Mesendoderm (in vitro differentiated cells): ENCODE measurements around the gene C7orf33.

Experiments used
- DNase-seq: peaks from one replicate; pipeline ENCODE4 v3.0.0; 2013
- H2AK5ac ChIP-seq: 2 replicates; pipeline ENCODE4 v1.6.1; 2013; ENCODE audit warnings: low read length, inconsistent platforms
- H2BK120ac ChIP-seq: 2 replicates; pipeline ENCODE4 v1.6.1; 2013; ENCODE audit warnings: low read depth, mild to moderate bottlenecking, low read length, moderate library complexity, mixed read lengths
- H2BK15ac ChIP-seq: replicated peaks from 2 replicates; pipeline ENCODE4 v1.6.1; 2013; ENCODE audit warnings: low read depth, mild to moderate bottlenecking, moderate library complexity
- H2BK5ac ChIP-seq: 2 replicates; pipeline ENCODE4 v1.6.1; 2013; ENCODE audit warnings: low read length, inconsistent platforms
- H3K18ac ChIP-seq: 2 replicates; pipeline ENCODE4 v1.6.1; 2013; ENCODE audit warnings: mild to moderate bottlenecking, low read length, mixed read lengths
- H3K23ac ChIP-seq: one replicate; pipeline ENCODE4 v1.6.1; 2013; ENCODE audit warnings: low read length
- H3K27ac ChIP-seq: 2 replicates; pipeline ENCODE4 v1.5.1; 2013; ENCODE audit warnings: low read depth, mild to moderate bottlenecking, inconsistent platforms, low read length, moderate library complexity
- H3K27me3 ChIP-seq: 2 replicates; pipeline ENCODE4 v1.6.1; 2013; ENCODE audit warnings: low read length, control low read depth, mild to moderate bottlenecking, inconsistent platforms; ENCODE audit not compliant: insufficient read depth, poor library complexity
- H3K36me3 ChIP-seq: 2 replicates; pipeline ENCODE4 v1.6.1; 2013; ENCODE audit warnings: low read length, inconsistent platforms; ENCODE audit not compliant: control insufficient read depth, insufficient read depth
- H3K4ac ChIP-seq: one replicate; pipeline ENCODE4 v1.6.1; 2013; ENCODE audit warnings: low read depth, mild to moderate bottlenecking, low read length, moderate library complexity
- H3K4me1 ChIP-seq: 2 replicates; pipeline ENCODE4 v1.6.1; 2013; ENCODE audit warnings: low read depth, low read length, inconsistent platforms; ENCODE audit not compliant: control insufficient read depth
- H3K4me2 ChIP-seq: 2 replicates; pipeline ENCODE4 v1.6.1; 2013; ENCODE audit warnings: low read length
- H3K4me3 ChIP-seq: 2 replicates; pipeline ENCODE4 v1.5.1; 2013; ENCODE audit warnings: mild to moderate bottlenecking, low read length
- H3K56ac ChIP-seq: one replicate; pipeline ENCODE4 v1.6.1; 2013; ENCODE audit warnings: low read length
- H3K79me1 ChIP-seq: 2 replicates; pipeline ENCODE4 v1.6.1; 2013; ENCODE audit warnings: low read length, inconsistent platforms
- H3K79me2 ChIP-seq: 2 replicates; pipeline ENCODE4 v1.6.1; 2013; ENCODE audit warnings: mild to moderate bottlenecking, low read length; ENCODE audit not compliant: control insufficient read depth, insufficient read depth
- H3K9ac ChIP-seq: 2 replicates; pipeline ENCODE4 v1.6.1; 2013; ENCODE audit warnings: low read length, inconsistent platforms
- H4K5ac ChIP-seq: one replicate; pipeline ENCODE4 v1.6.1; 2013; ENCODE audit warnings: low read length
- H4K8ac ChIP-seq: one replicate; pipeline ENCODE4 v1.6.1; 2013; ENCODE audit warnings: low read depth, mild to moderate bottlenecking, control low read depth, low read length, moderate library complexity
- WGBS: extraction: QIAGEN DNeasy Blood & Tissue Kit; methylation state at CpG from one replicate; pipeline ENCODE4 v1.1.7; 2013; ENCODE audit warnings: low lambda C conversion rate, missing lambda C conversion rate; ENCODE audit not compliant: insufficient coverage; ENCODE audit errors: extremely low coverage; 5-methylcytosine and 5-hydroxymethylcytosine counted together

Gene C7orf33

GRCh38 chr7:148615085-148615730 is 24.6 kb downstream of the C7orf33 start:
- H3K23ac ChIP-seq, result no peak overlapping the region
- H3K56ac ChIP-seq, result no peak overlapping the region
- no peaks in the 10 kb centered on the region for H3K36me3 ChIP-seq
- H3K79me2 ChIP-seq, result no peaks in the 10 kb centered on the region
- H2BK5ac ChIP-seq, result no peak overlapping the region
- H3K18ac ChIP-seq, result no peak overlapping the region
- no peak overlapping the region for H4K5ac ChIP-seq
- no peak overlapping the region for H2BK120ac ChIP-seq
- no peak overlapping the region for H3K27ac ChIP-seq
- H3K27me3 ChIP-seq, result no peaks in the 10 kb centered on the region
- H4K8ac ChIP-seq, result no peak overlapping the region
- no peak overlapping the region for H3K4ac ChIP-seq
- no peak overlapping the region for H3K4me3 ChIP-seq
- H2BK15ac ChIP-seq, result no peak overlapping the region
- H3K4me2 ChIP-seq, result no peak overlapping the region
- no peak for DNase-seq
- no peaks in the 10 kb centered on the region for H3K79me1 ChIP-seq
- no CpG with 5 or more reads among the region's 6 CpGs for WGBS
- no peak overlapping the region for H2AK5ac ChIP-seq
- H3K9ac ChIP-seq, result no peak overlapping the region
- no peaks in the 10 kb centered on the region for H3K4me1 ChIP-seq

GRCh38 chr7:148620749-148621359 is 30.3 kb downstream of the C7orf33 start:
- Histone ChIP-seq H3K4me3 (no peak overlapping the region), H3K27me3 (no peaks in the 10 kb centered on the region), H3K4ac (no peak overlapping the region), H3K4me1 (no peaks in the 10 kb centered on the region), H3K36me3 (no peaks in the 10 kb centered on the region), H2BK5ac (no peak overlapping the region), H3K79me1 (no peaks in the 10 kb centered on the region), H4K5ac (no peak overlapping the region), H3K4me2 (no peak overlapping the region), H4K8ac (no peak overlapping the region), H3K27ac (no peak overlapping the region), H3K79me2 (no peaks in the 10 kb centered on the region), H2BK120ac (no peak overlapping the region), H2BK15ac (no peak overlapping the region), H3K23ac (no peak overlapping the region), H3K56ac (no peak overlapping the region), H3K18ac (no peak overlapping the region), H3K9ac (no peak overlapping the region), H2AK5ac (no peak overlapping the region)
- no CpG with 5 or more reads among the region's 6 CpGs for WGBS
- no peak for DNase-seq

GRCh38 chr7:148621563-148621962 is 31.0 kb downstream of the C7orf33 start:
- no peak overlapping the region for H2BK5ac ChIP-seq
- H4K5ac ChIP-seq, result no peak overlapping the region
- no peak overlapping the region for H3K4me3 ChIP-seq
- H3K9ac ChIP-seq, result no peak overlapping the region
- H3K56ac ChIP-seq, result no peak overlapping the region
- H3K18ac ChIP-seq, result no peak overlapping the region
- H3K36me3 ChIP-seq, result no peaks in the 10 kb centered on the region
- no peak overlapping the region for H2BK15ac ChIP-seq
- H2BK120ac ChIP-seq, result no peak overlapping the region
- WGBS, result no CpG with 5 or more reads among the region's 1 CpG
- no peak overlapping the region for H4K8ac ChIP-seq
- no peak overlapping the region for H2AK5ac ChIP-seq
- H3K27me3 ChIP-seq, result no peaks in the 10 kb centered on the region
- H3K27ac ChIP-seq, result no peak overlapping the region
- H3K79me1 ChIP-seq, result no peaks in the 10 kb centered on the region
- no peak overlapping the region for H3K4ac ChIP-seq
- no peak overlapping the region for H3K23ac ChIP-seq
- no peaks in the 10 kb centered on the region for H3K79me2 ChIP-seq
- H3K4me2 ChIP-seq, result no peak overlapping the region
- DNase-seq, result no peak
- H3K4me1 ChIP-seq, result no peaks in the 10 kb centered on the region

- no peak overlapping the region for H4K5ac ChIP-seq
- no peak overlapping the region for H2AK5ac ChIP-seq
- no peaks in the 10 kb centered on the region for H3K4me1 ChIP-seq
- no peak overlapping the region for H2BK120ac ChIP-seq
- no peak overlapping the region for H3K9ac ChIP-seq
- DNase-seq, result peak; percentile 22
- H3K27me3 ChIP-seq, result no peaks in the 10 kb centered on the region
- H3K23ac ChIP-seq, result no peak overlapping the region
- no peak overlapping the region for H3K56ac ChIP-seq
- no peak overlapping the region for H3K18ac ChIP-seq
- no peak overlapping the region for H2BK15ac ChIP-seq
- H3K27ac ChIP-seq, result no peak overlapping the region
- H3K4ac ChIP-seq, result no peak overlapping the region
- no peak overlapping the region for H3K4me2 ChIP-seq
- no peaks in the 10 kb centered on the region for H3K79me1 ChIP-seq
- WGBS, result no CpG with 5 or more reads among the region's 8 CpGs
- H2BK5ac ChIP-seq, result no peak overlapping the region
- H3K4me3 ChIP-seq, result no peak overlapping the region
- H3K36me3 ChIP-seq, result no peaks in the 10 kb centered on the region
- no peaks in the 10 kb centered on the region for H3K79me2 ChIP-seq
- H4K8ac ChIP-seq, result no peak overlapping the region
These were observed 32.5 kb downstream of the C7orf33 start for GRCh38 chr7:148622887-148623585.

- Histone ChIP-seq H3K36me3 (no peaks in the 10 kb centered on the region), H2AK5ac (no peak overlapping the region), H3K56ac (no peak overlapping the region), H3K27ac (no peak overlapping the region), H4K8ac (no peak overlapping the region), H3K79me2 (no peaks in the 10 kb centered on the region), H2BK5ac (no peak overlapping the region), H3K23ac (no peak overlapping the region), H3K4me1 (no peaks in the 10 kb centered on the region), H3K18ac (no peak overlapping the region), H3K27me3 (no peaks in the 10 kb centered on the region), H2BK120ac (no peak overlapping the region), H4K5ac (no peak overlapping the region), H3K79me1 (no peaks in the 10 kb centered on the region), H3K4ac (no peak overlapping the region), H2BK15ac (no peak overlapping the region), H3K4me2 (no peak overlapping the region), H3K9ac (no peak overlapping the region), H3K4me3 (no peak overlapping the region)
- WGBS, result no CpG with 5 or more reads among the region's 10 CpGs
- no peak for DNase-seq
These were observed 33.2 kb downstream of the C7orf33 start for GRCh38 chr7:148623586-148624282.
